GM10266 (cell line): ENCODE measurements around the gene WNT7A.

Source experiments
- DNase-seq: peaks from one replicate; pipeline ENCODE4 v3.0.0; 2012; ENCODE audit errors: extremely low spot score
- CTCF ChIP-seq: IDR thresholded peaks from 2 replicates; pipeline ENCODE4 v1.5.1; 2012; ENCODE audit warnings: mild to moderate bottlenecking, low read depth; ENCODE audit not compliant: control insufficient read depth, insufficient read depth; ENCODE audit errors: missing control alignments

Gene WNT7A

DNA sequence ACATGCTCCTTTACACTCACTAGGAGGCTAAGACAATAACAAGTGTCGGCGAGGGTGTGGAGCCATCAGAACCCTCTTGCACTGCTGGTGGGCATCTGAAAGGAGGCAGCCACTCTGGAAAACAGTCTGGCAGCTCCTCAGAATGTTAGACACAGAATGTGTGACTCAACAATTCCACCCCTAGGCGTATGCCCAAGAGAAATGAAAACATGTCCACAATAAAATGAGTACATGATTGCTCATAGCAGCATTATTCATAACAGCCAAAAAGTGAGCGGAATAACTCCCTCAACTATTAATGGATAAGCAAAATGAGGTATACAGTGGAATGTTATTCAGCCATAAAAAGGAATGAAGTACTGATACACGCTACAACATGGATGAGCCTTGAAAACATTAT is 57.8 kb downstream of the WNT7A start:
- TF ChIP-seq CTCF = no peak
- DNase-seq = no peak

GRCh38 chr3:13821126-13821525 is 58.7 kb downstream of the WNT7A start:
- no peak for DNase-seq
- no peak for TF ChIP-seq CTCF

GRCh38 chr3:13818919-13819318 is 61.0 kb downstream of the WNT7A start:
- no peak for DNase-seq
- no peak for TF ChIP-seq CTCF

GRCh38 chr3:13815088-13815683 is 64.7 kb downstream of the WNT7A start:
- TF ChIP-seq CTCF = no peak

GRCh38 chr3:13812034-13812471 is 67.8 kb downstream of the WNT7A start:
- no peak for DNase-seq
- TF ChIP-seq CTCF = no peak

More at GRCh38 chr3:13815088-13815683, 64.7 kb downstream of the WNT7A start:
- no peak for DNase-seq

GRCh38 chr3:13811614-13812013 is 68.3 kb downstream of the WNT7A start:
- no peak for DNase-seq
- TF ChIP-seq CTCF = no peak

GRCh38 chr3:13808550-13808949 is 71.3 kb downstream of the WNT7A start:
- no peak for DNase-seq
- TF ChIP-seq CTCF = no peak
